ENCODE measurements around the gene OR6C74.

The OR6C74 gene
- long read RNA-seq, donor 1 = 0 reads
- long read RNA-seq, donor 2 = 0 reads
- long read RNA-seq, donor 3 = 0 reads
- long read RNA-seq, donor 4 = 0 reads
- long read RNA-seq, donor 5 = 0 reads
- long read RNA-seq, donor 6 = 0 reads
- long read RNA-seq, donor 7 = 0 reads
- long read RNA-seq, donor 8 = 0 reads

DNA sequence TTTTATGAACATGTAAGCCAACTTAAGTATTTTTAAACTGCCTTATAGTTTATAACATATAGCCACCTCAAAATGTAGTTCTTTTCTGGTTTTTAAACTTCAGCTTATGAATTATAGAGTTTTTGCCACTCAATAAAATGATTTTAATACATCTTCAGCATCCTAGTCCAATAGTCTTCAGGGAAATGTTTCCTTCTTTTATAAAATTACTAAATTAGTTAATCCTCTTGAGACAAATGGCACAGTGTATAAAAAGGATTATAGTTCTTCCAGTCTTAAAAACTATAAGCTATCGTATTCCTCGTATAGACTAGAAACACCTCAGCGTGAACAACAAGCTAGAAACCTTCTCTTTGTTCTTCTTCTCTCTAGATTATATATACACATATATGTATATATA is at the start of gene OR6C74:
TSS of gene OR6C74 (plus strand) at position 301 of the 400 bp plus-strand sequence. CDS start 2,679 bp downstream, outside the sequence.
- no peak for DNase-seq

DNA sequence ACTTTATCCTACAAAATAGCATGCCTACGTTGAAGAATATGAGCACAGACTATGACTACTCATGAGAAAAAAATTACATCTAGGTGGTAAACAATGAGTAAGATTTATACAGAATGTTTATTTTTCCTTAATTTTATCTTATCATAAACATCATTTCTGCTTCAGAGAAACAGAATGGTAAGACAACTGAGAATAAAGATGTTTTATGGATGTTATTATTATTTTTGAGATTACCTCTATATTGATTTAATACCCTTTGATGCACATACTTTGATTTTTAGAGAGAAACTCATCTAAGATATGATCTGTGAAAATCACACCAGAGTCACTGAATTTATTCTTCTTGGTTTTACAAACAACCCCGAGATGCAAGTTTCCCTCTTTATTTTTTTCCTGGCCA is 23.7 kb upstream of the OR6C74 start, which contains the start of gene OR10A7:
TSS of gene OR10A7 (plus strand) at position 301 of the 400 bp plus-strand sequence. CDS start at position 301, 0 bp downstream.
- no peak for DNase-seq

DNA sequence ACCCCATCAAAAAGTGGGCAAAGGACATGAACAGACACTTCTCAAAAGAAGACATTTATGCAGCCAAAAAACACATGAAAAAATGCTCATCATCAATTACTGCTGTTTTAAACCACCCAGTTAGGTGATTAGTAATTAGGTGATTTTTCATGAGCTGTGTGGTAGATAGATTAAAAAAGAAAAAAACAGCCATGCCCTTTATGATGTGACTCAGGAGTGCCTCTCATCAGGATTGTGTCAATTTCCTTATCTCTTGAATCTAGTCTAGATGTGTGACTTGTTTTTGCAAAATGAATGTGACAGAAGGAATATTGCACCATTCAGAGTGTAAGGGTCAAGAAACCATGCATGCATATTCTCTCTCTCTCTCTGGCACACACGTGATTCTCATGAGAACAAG is 17.9 kb upstream of the OR6C74 start:
- no peak for DNase-seq

DNA sequence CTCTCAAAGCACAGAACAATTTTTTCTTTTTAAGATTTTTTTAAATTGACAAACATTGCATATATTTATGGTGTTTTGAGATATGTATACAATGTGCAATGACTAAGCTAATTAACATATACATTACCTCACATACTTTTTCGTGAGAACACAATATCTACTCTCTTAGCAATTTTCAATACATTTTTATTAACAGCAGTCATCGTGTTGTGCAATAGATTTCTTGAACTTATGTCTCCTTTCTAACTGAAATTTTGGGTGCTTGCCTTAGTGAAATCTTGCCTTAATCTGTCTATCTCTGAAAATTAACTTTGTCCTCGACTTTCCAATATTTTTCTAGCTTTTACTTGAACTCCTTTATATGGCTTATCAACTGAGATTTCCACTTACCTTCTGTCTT is 16.8 kb upstream of the OR6C74 start:
- DNase-seq = no peak

DNA sequence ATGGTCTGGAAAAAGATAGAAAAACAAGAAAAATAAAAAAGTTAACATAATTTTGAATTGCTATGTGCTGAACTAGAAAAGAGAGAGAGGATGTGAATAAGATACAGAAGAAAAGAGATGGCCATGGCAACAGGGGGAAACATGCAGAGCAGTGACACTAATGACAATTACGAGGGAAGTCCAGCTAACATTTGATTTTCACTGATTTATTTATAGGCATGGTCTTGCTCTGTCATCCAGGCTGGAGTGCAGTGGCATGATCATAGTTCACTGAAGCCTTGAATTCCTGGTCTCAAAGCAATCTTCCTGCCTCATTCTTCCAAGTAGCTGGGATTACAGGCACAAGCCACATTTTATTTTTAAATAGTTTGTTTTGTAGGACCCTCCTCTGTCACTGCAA is 1.8 kb downstream of the OR6C74 start:
- DNase-seq = no peak

DNA sequence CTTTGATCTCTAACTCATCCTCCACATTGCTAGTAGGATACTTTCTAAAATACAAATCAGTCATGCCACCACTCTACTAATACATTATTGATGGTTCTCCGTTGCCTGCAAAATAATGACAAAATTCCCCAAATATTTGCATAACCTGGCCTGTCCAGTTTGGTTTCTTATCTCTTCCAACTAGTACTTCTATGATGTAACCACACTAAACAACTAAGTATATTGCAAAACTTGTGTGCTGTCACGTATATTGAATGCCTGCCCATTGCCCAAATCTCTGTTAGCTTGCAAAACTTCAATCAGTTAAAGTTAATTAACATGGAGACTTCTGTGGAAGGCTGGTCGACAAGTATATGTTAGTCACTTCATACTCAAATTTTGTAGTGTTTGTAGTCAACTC is 6.5 kb downstream of the OR6C74 start:
- DNase-seq = no peak

DNA sequence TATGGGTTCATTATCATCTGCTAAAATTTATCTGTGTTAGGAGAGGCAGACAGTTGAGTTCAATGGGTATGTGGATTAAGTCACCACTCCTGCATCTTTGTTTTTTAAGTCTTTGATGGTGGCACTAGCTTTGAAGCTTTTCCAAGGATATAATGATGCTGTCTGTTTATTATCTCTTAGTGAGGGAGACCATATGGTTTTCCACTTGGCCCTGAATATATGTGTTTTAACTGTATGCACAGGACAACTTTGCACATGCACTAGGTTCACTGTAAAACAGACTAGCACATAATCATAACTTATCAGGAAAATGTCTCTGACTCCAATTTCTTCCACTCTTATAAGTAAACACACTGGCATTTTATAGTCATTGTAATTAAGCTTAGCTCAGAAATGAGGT is 8.9 kb downstream of the OR6C74 start:
- no peak for DNase-seq

DNA sequence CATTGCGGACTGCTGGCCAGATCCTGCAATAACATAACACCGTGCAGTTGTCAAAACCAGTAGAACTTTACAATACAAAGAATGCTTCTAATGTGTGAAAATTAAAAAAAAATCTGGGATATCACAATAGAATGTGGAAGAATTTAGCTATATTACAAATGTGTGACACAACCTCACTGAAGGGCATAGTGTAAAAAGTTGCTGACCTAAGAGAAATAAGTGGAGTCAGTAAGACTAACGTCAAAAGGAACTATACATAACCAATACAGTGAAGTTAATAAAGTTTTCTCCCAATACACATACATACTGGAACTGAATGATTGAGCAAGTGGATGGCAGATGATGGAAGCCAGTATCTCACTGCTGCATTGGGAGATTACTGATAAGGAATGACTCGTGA is 12.4 kb downstream of the OR6C74 start:
- DNase-seq = no peak

DNA sequence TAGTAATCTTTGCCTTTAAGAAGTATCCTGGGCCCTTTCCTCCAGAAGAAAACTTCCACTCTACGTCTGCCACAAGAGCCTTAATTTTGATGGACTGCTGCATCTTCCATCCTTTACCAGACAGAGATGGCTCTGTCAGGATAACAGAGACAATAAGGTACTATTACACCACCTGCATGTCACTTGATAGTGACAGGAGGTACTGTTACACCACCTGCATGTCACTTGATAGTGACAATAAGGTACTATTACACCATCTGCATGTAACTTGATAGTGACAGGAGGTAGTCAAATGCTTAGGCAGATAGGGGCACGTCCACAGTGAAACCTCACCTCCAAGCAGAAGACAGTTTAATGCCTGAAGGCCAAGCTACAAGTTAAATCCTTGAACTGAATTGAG is 13.9 kb downstream of the OR6C74 start:
- no peak for DNase-seq

DNA sequence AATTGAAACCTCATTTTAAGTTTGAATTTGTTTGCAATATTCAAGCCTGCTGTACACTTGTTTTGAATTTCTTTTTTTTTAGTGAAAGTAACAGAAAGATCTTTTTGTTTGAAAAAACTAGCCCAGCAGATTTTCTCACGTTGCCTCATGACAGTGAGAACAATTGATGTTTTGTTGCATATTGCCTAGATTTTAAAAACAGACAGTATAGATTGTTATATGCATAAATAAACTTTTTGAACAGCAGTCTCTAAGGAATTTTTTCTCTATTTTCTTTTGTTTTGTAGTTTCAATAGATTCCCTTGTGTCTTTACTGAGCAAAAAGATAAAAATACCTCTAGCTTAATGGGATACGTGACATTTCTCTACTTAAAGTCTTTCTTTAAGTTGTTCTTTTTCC is 36.6 kb downstream of the OR6C74 start:
- no peak for DNase-seq

DNA sequence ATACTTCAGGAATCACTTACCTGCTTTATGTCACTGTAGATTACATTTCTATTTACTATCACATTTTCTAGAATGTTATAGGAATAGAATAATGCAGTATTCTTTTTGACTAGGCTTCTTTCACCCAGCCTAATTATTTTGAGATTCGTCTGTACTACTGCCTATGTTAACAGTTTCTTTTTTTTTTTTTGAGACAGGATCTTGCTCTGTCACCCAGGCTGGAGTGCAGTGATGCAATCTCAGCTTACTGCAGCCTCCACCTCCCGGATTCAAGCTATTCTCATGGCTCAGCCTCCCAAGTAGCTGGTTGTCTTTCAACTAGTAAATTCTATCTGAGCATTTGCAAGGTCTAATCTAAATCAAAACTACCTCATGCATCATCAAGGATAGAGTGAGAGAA is 45.6 kb downstream of the OR6C74 start:
- no peak for DNase-seq
